Kidney epithelial cell (primary cell): ENCODE results near the gene COL21A1. TPM values are rescaled to one million over a fixed set of nuclear protein-coding genes. Genes with fewer than 3 reads are reported as not detected.

ENCODE experiments used
- DNase-seq: peaks from one replicate; pipeline ENCODE4 v3.0.0-alpha.2; 2010; ENCODE audit warnings: low read depth
- H3K27me3 ChIP-seq: 2 replicates; pipeline ENCODE4 v1.6.0; 2011; ENCODE audit warnings: low read length; ENCODE audit not compliant: control insufficient read depth, insufficient read depth
- H3K36me3 ChIP-seq: 2 replicates; pipeline ENCODE4 v1.5.1; 2011; ENCODE audit warnings: low read length; ENCODE audit not compliant: control insufficient read depth, insufficient read depth
- H3K4me3 ChIP-seq: 2 replicates; pipeline ENCODE4 v1.5.1; 2011; ENCODE audit warnings: low read depth, mild to moderate bottlenecking, control low read depth, low read length
- CTCF ChIP-seq: IDR thresholded peaks from 2 replicates; pipeline ENCODE4 v1.5.1; 2011; ENCODE audit warnings: mild to moderate bottlenecking, moderate library complexity, low read length, control low read depth, inconsistent platforms; ENCODE audit not compliant: insufficient read depth, poor library complexity, severe bottlenecking
- total RNA-seq: library from RNA; depleted of rRNA; stranded (reverse); fragments of >200 nt; gene quantifications from 2 replicates; pipeline ENCODE4 v1.2.3, GENCODE V29; 2015

The COL21A1 gene
- total RNA-seq, 1 donor from 2014 or later, result not detected

DNA sequence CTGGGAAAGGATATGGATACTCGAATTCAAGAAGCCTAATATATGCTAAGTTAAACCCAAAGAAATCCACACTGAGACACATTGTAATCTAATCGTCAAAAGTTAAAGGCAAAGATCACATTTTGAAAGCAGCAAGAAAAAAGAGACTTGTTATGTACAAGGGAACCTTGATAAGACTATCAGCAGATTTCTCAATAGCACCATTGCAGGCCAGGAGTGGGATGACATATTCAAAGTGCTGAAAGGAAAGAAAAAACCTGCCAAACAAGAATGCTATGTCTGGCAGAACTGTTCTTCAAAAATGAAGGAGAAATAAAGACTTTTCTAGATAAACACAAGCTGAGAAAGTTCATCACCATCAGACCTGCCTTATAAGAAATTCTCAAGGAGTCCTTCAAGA is 75.2 kb downstream of the COL21A1 start:
- Histone ChIP-seq H3K36me3 (no peaks in the 10 kb centered on the region), H3K27me3 (no peaks in the 10 kb centered on the region), H3K4me3 (no peak overlapping the region)
- no peak for TF ChIP-seq CTCF
- no peak for DNase-seq

DNA sequence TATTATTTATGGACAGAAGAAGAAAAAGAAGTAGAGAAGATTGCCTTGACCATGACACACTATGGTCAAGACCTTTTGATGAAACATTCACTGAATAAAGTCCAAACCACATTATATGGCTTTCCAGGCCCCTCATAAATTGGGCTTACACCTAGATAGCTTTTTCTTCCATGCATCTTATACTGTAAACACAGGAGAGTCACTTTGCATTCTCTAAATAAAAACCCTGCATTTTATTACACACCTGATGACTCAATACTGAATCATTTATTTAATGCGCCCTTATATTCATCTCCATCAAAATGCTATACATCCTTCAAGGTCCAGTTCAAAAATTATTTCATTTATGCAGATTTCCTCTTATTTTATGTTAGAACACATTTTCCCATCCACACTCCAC is 78.0 kb downstream of the COL21A1 start:
- H3K27me3 ChIP-seq, result no peaks in the 10 kb centered on the region
- H3K36me3 ChIP-seq, result no peaks in the 10 kb centered on the region
- H3K4me3 ChIP-seq, result no peak overlapping the region
- TF ChIP-seq CTCF, result no peak
- DNase-seq, result no peak

DNA sequence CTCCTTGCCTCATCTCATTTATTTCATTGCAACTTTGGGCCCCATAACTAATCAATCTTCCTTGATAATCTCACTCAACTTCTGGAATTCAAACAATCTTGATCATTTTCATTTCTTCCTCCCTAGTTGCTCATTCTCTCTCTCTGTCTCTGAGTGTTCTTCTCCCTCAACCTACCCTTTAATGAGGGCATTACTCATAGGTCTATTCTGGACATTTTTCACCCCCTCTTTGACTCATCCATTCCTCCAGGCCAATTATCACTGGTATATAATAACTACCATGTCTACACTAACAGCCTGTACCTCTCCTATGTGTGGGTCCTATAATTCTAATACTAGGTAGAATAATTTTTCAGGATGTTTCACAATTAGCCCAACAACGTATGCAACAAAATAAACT is 78.8 kb downstream of the COL21A1 start:
- no peak for TF ChIP-seq CTCF
- H3K27me3 ChIP-seq, result no peaks in the 10 kb centered on the region
- no peaks in the 10 kb centered on the region for H3K36me3 ChIP-seq
- DNase-seq, result no peak
- H3K4me3 ChIP-seq, result no peak overlapping the region

DNA sequence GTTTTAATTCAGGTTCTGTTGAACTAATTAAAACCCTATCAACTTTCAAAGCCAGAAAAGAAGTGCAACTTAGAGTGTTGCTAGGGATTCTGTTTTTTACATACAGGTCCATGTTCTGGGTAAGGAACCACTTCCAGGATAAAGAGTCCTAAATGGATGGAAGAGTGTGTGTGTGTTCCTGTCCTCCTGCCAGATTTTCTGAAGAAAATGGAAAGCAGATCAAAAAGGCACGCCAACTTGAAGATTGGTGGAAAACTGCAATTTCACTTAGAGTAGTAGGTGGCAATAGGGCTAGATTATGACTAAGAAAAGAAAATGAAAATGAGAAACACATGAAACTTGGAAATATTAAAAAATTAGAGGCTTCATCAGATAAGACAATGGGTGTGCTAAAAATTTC is 85.3 kb downstream of the COL21A1 start:
- H3K4me3 ChIP-seq, result no peak overlapping the region
- H3K36me3 ChIP-seq, result no peaks in the 10 kb centered on the region
- no peak for DNase-seq
- no peaks in the 10 kb centered on the region for H3K27me3 ChIP-seq
- no peak for TF ChIP-seq CTCF

DNA sequence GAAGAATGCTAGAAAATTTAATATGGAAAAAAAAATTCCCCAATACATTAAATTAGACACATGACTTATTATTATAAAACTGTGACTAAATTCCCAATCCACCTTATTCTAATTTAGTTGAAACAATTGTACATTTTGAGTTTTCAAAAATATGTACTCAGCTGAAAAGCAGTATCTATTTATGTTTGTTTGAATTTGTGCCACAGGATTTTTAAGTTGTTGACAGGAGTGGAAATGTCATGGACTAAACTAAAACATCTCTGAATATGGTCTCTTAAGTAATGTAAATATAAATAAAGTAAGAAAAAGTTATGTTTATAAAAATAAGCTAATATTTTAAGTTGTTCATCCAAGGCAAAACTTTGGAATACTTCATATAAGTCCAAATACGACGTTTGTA is 86.9 kb downstream of the COL21A1 start:
- H3K27me3 ChIP-seq, result no peaks in the 10 kb centered on the region
- TF ChIP-seq CTCF, result no peak
- no peak overlapping the region for H3K4me3 ChIP-seq
- DNase-seq, result no peak
- H3K36me3 ChIP-seq, result no peaks in the 10 kb centered on the region

DNA sequence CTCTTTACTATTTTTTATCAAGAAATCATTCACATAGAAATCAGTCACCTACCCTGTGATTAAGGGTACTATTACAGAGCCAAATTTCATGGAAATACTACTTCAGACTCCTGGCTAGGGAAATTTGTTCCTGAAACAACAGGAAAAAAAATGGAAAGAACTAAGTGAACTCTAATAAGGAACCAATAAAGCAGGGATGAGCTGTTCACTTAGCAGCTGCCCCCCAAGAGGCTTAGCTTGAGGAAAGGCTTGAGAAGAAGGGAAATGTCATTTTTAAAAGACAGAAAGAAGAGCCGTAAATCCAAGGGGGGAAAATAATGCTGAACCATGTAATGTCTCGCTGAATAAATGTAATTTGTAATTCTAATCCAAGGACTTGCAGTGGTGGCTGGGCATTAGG is 88.8 kb downstream of the COL21A1 start:
- no peak for TF ChIP-seq CTCF
- no peaks in the 10 kb centered on the region for H3K27me3 ChIP-seq
- no peak for DNase-seq

More for the DNA sequence above, 88.8 kb downstream of the COL21A1 start:
- no peaks in the 10 kb centered on the region for H3K36me3 ChIP-seq
- H3K4me3 ChIP-seq, result no peak overlapping the region
